Upper lobe of left lung (tissue), 4 donors: ENCODE data around the gene NAGPA.

Source experiments
- EP300 ChIP-seq, 4 donors: sonication (generic); formaldehyde crosslinking; IDR thresholded peaks; one replicate each; pipeline ENCODE4 v1.5.1; 2017; ENCODE audit warnings: antibody characterized with exemption in 4 of 4, control low read depth in 2 of 4
- POLR2A ChIP-seq, 4 donors: fragments of 450-650 bp; IDR thresholded peaks; one replicate each; pipeline ENCODE4 v1.5.1; 2016 to 2017; ENCODE audit warnings: antibody characterized with exemption in 4 of 4, mild to moderate bottlenecking in 2 of 4
- POLR2AphosphoS5 ChIP-seq, 2 donors: sonication (generic); formaldehyde crosslinking; IDR thresholded peaks; one replicate each; pipeline ENCODE4 v1.5.1; 2017; ENCODE audit warnings: antibody characterized with exemption in 2 of 2
- TF ChIP-seq, protein P1 (sequence below), 6 experiments: fragments of 450-650 bp in 4 of 6; fragments of 200-600 bp in 2 of 6; sonication (generic) in 2 of 6; IDR thresholded peaks; one replicate each; pipeline ENCODE4 v1.5.1; 2016 to 2019; ENCODE audit warnings: antibody characterized with exemption in 6 of 6

DNA sequence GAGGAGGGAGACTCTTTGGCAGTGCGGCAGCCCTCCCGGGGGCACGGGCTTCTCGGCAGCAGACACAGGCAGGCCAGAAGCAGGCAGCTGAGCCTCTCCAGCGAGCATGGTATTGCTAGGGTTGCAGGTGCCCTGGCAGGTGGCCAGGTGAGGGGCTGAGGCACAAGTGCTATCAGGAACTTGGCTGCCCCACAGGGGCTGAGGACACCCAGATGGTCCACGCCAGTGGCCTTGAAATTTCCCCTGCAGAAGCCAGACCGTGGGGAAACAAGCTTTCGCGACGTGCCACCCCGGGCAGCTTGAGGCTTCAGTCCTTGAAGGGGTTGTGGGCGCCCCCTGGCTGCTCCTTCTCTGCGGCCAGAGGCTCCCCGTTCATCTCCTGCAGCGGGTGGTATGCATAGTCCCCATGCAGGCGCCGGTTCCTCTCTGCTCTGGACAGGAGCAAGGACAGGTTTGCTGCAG, 8.5 kb downstream of the NAGPA start:
- TF ChIP-seq EP300 (IDR thresholded peaks at IDR 0.05) (no peak), POLR2A (IDR thresholded peaks at IDR 0.05) (no peak), POLR2AphosphoS5 (IDR thresholded peaks at IDR 0.05) (no peak)
- TF ChIP-seq, protein P1, sequence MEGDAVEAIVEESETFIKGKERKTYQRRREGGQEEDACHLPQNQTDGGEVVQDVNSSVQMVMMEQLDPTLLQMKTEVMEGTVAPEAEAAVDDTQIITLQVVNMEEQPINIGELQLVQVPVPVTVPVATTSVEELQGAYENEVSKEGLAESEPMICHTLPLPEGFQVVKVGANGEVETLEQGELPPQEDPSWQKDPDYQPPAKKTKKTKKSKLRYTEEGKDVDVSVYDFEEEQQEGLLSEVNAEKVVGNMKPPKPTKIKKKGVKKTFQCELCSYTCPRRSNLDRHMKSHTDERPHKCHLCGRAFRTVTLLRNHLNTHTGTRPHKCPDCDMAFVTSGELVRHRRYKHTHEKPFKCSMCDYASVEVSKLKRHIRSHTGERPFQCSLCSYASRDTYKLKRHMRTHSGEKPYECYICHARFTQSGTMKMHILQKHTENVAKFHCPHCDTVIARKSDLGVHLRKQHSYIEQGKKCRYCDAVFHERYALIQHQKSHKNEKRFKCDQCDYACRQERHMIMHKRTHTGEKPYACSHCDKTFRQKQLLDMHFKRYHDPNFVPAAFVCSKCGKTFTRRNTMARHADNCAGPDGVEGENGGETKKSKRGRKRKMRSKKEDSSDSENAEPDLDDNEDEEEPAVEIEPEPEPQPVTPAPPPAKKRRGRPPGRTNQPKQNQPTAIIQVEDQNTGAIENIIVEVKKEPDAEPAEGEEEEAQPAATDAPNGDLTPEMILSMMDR (IDR thresholded peaks at IDR 0.05): no peak
